Ectodermal cell (in vitro differentiated cells): Measurements from ENCODE around the gene AK8.

Experiments used
- H3K27ac ChIP-seq: 2 replicates; pipeline ENCODE4 v1.7.0; 2013; ENCODE audit warnings: mild to moderate bottlenecking, low read depth, low read length; ENCODE audit not compliant: insufficient read depth, poor library complexity, severe bottlenecking
- H3K27me3 ChIP-seq: 2 replicates; pipeline ENCODE4 v1.7.0; 2013; ENCODE audit warnings: mild to moderate bottlenecking, low read length; ENCODE audit not compliant: insufficient read depth, control insufficient read depth, poor library complexity, severe bottlenecking
- H3K36me3 ChIP-seq: one replicate; pipeline ENCODE4 v1.7.0; 2013; ENCODE audit warnings: low read length; ENCODE audit not compliant: control insufficient read depth, insufficient read depth
- H3K4me1 ChIP-seq: one replicate; pipeline ENCODE4 v1.7.0; 2013; ENCODE audit warnings: low read length; ENCODE audit not compliant: control insufficient read depth, insufficient read depth
- H3K4me3 ChIP-seq: 2 replicates; pipeline ENCODE4 v1.7.0; 2013; ENCODE audit warnings: low read depth, low read length, control low read depth; ENCODE audit not compliant: insufficient read depth
- H3K9me3 ChIP-seq: 2 replicates; pipeline ENCODE4 v1.7.0; 2013; ENCODE audit warnings: mild to moderate bottlenecking, low read length, moderate library complexity; ENCODE audit not compliant: control insufficient read depth
- WGBS, 2 experiments: methylation state at CpG; one replicate each; pipeline ENCODE4 v1.1.7; 2013; ENCODE audit warnings: missing lambda C conversion rate in 2 of 2; 5-methylcytosine and 5-hydroxymethylcytosine counted together

The AK8 gene

GRCh38 chr9:132677976-132678375 lies 200.1 kb downstream of the AK8 start:
- H3K9me3 ChIP-seq = no peaks in the 10 kb centered on the region
- no peaks in the 10 kb centered on the region for H3K27me3 ChIP-seq
- H3K27ac ChIP-seq = no peak overlapping the region
- H3K4me1 ChIP-seq = no peaks in the 10 kb centered on the region
- no peak overlapping the region for H3K4me3 ChIP-seq
- H3K36me3 ChIP-seq = peaks cover 36% of the 10 kb centered on the region
- WGBS, 2 experiments = 96 to 97% methylated on average over 8 of the region's 8 CpGs
